HL-60/S4 treated with phorbol 12-myristate 13-acetate at 8.2 ng/mL for 4 days and 3 days (cell line): ENCODE results near the gene OR52D1.

Source experiments
- in situ Hi-C: fragments of 300-500 bp; cut with MboI; formaldehyde crosslinking; loops from 2 replicates; pipeline ENCODE4 v1.15.0; 2022; ENCODE audit warnings: low sequenced_read_pairs

The OR52D1 gene

DNA sequence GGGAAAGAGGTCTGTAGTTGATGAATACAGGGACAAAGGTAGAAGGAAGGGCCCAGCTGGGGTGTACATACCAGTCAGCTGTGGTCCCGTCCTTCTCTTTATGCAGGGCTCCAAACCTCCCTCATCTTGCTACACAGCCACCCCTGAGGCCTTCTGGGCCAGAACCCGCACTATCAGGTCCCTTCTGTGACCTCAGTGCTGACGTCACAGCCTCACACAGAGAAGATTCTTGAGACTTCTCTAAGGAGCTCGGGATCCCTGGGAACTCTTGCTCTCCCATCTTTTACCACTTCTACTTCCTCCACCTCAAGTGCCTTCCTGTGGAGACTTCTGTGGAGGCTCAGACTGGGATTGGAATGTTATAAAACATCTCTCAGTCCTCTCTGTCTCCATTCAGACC lies 21.3 kb downstream of the OR52D1 start, which contains the start of gene UBQLN3:
TSS of gene UBQLN3 (minus strand) at position 155 of the 400 bp plus-strand sequence. CDS start 399 bp downstream, outside the sequence.
- in situ Hi-C loops: no loop called here

DNA sequence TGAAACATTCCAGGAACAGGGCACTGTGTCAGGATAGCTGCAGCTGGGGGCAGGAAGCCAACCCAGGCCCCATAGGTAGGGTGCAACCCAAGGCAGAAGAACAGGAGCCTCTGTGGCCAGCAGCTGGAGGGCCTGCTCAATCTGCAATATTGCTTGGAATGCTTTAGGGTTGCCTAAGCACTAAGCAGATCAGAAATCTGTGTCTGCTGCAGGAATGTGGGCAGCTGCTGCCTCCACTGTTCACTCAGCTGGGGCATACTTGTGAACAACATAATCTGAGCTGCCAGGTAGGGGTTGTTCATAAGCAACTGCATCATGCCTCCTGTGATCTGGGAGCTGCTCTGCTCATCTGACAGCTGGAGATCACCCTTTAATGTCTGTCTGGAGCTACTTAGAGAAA lies 26.4 kb downstream of the OR52D1 start:
- in situ Hi-C loops: no loop called here

DNA sequence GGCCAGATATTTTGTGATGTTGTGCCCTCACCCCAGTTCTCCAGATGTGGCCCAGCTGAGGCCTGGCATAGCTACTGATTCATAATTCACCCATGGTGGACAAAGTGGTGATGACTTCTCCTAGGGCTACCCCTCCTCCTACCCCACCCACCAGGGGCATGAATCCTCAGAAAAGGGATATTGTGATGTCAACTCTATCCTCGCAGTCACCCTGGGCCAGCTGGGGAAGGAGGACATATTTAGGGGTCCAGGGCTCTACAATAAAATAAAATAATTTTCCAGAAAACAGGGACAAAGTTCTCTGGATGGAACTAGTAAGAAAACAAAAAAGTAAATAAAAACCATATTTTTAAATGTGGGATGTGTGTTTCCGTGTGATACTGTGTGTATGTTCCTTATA lies 28.1 kb downstream of the OR52D1 start, which contains the start of gene UBQLNL:
TSS of gene UBQLNL (minus strand) at position 101 of the 400 bp plus-strand sequence. CDS start 258 bp downstream, outside the sequence.
- in situ Hi-C loops: no loop called here

DNA sequence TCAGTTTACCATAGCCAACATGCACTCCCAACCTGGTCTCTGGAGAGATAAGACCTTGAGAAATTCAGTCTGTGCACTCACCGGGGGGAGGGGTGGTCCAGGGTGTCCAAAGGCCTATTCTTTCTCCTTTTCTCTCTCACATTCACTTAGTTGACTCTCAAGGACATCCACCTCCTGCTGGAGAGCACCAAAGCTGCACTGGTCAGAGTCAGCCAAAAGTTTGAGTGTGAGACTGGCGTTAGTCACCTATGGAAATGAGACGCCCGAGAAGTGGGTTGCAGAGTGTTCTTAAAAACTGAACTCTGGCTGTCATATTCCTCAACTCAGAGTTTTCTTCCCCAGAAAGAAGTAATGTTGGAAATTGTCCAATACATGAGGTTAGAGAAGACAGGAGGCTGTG lies 33.1 kb downstream of the OR52D1 start:
- in situ Hi-C loops: no loop called here

DNA sequence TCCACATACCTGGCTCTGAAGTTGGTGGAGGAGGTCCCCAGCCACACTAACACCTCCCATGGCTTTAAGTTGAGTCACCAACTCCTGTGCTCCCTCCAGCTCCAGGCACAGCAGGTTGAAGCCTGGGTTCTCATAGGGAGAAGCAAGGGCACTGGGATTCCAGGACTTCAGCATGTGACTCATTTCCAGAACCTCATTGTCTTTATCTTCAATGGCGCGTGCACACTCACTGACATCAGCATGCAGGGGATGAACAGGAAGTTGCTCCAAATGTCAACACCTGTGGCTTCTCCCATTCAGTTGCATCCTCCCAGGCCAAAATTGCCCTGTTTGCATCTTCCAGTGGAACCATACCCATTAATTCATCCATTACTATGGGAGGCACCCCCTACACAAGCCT lies 33.8 kb downstream of the OR52D1 start:
- in situ Hi-C loops: no loop called here

DNA sequence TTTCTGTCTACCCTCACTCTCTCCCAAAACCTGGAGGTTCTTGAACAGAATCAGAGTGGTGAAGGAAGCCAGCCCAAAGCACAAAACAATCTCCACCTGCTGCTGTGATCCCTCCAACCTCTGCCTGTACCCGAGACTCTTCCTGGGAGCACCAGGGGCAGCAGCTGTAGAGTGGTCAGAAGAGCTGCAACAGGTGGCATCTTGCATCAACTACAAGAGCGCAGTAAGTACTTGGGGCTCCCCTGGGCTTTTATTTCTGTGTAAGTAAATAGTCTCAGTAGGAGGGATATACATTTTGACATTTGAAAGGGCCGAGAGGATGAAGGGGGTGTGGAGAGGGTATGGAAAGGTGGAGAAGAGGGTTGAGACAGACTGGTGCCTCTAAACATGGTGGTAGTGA lies 36.3 kb downstream of the OR52D1 start:
- in situ Hi-C loops: no loop called here

DNA sequence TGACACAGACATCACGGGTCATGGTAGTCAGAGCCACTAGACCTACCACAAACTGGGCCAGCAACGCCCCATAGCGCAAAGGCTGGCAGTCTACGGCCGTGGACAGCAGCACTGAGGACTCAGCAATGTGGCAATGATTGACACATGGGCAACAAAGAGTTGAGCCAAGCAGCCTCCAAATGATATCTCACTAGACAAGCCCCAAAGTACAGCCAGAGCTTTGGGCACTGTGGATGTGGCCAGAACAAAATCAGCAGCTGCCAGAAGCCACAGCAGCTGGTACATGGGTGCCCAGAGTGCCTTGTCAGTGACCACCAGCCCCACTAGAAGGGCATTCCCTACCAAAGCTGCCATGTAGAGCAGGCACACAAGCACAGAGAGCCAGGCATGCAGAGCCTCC lies 39.2 kb downstream of the OR52D1 start:
- in situ Hi-C loops: no loop called here

DNA sequence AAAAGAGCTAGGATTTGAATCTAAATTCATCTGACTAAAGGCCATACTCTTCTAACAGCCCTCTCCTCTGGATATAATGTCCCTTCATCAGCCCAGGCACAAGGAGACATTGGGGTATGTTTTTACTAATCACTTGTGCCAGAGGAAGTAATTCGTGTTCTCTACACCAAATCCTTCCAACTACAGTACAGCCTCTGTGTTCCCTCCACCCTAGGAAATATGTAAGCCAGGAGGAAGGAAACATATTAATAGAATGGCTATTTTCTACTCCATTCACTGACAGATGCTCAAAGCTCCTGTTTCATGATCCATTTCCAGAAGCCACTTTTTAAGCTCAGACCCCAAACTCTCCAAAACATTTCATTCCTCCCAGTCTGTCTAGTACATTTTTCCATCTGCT lies 40.0 kb downstream of the OR52D1 start:
- in situ Hi-C loops: no loop called here

DNA sequence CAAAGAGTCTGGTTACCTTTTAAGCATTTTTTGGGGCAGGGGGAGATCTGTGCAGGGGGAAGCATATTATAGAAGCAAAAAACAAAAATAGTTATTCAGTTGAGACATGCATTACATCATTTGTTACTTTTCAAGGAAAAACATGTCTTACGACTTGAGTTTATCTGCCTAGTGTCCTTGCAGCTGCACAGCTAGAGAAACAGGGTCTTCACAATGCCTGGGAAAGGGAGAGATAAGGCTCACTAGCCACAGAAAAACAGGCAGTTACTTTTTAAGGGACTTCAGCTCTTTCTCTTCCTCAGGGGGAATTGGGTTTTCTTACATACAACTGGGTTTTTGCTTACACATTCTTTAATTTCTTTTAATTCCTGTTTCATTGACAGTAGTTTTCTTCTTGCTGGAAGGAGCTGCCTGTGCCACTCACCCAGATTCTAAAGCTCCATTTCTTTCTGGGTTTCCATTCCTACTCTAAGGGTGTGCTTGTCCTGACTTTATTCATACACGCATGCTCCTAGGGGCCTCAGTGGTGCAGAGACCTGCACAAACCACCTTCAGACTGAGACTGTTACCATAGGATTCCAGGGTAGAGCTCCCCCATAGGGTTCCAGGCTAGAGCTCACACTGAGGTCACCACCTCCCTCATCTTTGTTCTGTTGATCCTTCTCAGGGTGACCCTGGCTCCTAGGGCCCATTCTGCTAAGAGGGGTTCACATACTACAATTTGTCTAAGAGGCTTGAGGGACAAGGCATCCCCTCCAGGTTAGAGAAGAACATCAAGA lies 42.8 kb downstream of the OR52D1 start:
- in situ Hi-C loops: no loop called here

DNA sequence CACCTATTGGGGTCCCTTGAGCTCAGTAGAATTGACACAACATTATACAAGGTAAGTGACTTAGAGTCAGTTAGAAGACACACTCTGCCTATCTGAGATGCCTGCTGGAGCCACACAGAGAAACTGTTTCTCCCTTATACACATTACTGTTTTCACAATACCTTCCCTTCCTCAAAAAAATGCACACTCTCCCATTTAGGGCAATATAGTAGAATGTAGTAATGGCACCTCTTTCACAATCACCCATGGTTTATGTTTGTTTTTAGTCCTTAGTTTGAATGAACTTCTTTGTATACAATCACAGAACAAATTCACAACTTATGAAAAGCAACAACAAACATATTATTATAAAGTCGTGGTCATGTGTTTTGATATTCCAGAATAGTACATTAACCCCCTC lies 45.6 kb downstream of the OR52D1 start:
- in situ Hi-C loops: no loop called here

DNA sequence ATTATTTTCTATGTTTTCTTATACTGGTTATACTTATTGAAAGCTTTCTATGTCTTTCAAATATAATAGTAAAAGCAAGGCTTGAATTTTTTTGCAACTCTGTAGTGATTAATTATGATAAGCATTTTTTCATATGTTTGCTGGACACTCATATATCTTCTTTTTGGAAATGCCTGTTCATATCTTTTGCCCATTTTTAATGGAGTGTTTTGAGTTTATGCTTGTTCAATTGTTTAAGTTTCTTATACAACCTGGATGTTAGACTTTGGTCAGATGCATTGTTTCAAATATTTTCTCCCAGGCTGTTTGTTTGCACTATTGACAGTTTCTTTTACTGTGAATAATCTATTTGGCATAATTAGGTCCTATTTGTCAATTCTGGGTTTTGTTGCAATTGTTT lies 48.0 kb downstream of the OR52D1 start:
- in situ Hi-C loops: no loop called here
